Amygdala (tissue), 56 donors: ENCODE measurements around the gene BMP8B.
"Not testable (repeated sequence)": the region's sequence is repeated elsewhere in the genome, so short reads cannot be mapped to it uniquely, and the experiment has no call there.

ENCODE experiments used
- DNase-seq, 56 donors: peaks; one replicate each; lab custom pipeline; 2025; lab: John Stamatoyannopoulos, UW

Gene BMP8B

DNA sequence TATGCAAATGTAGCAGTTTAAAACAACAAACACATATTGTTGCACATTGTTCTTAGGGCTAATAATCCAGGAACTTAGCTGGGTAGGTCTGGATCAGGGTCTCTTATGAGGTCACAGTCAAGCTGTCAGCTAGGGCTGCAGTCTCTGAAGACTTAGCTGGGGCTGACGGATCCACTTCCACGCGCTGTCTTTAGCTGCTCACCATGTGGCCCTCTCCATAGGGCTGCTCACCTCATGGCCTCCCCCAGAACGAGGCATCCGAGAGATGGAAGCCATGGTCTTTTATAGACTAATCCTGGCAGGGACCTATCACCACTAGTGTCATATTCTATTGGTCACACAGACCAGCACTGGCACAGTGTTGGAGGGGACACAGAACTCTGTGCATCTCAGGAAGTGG, 8.8 kb downstream of the BMP8B start:
- DNase-seq: no peak

DNA sequence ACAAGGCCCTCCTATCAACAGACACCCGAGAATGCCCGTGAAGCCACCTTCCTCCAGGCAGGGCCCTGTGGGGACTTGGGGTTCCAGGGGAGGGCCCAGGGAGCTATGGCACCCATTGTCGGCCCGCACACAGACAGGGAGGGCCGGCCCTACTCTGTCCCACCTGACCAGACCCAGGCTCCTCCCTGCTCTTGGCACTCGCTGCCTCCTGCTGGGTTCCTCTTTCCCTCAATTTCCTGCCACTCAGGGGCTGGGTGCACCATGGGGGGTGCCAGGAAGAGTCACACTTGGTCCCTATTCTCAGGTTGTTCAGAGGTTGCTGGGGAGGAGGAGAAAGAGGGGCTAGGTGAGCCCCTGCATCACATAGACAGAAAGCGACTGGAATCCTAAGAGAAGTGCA, 9.5 kb downstream of the BMP8B start:
- DNase-seq: no peak

DNA sequence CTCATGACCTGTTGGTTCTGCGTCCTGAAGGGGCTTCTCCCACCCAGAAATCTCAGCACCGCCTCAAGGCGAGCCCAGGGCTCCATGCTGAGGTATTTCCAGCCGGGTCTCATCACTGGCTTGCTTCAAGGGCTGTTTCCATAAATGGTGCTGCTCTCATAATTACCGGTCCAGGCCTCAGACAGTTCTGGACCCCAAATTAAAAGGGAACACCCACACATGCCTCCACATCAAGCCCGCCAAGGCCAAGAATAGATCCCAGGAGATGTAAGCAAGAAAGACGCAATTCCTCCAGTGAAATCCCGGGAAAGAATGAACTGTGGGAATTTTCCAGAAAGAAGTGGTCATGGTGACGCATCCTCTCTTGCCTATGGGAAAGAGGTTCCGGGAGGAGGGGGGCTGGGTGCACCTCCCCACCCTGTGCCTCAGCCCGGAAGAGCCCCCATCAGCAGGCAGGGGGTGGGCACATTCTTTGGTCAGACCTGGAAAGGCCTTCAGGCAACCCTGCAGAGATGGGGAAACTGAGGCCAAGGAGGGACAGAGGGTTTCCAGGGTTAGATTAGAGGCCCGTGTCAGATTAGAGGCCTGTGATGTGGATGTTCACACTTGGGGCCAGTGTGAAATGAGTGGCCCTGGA, 10.1 kb downstream of the BMP8B start:
- DNase-seq: not testable (repeated sequence)

DNA sequence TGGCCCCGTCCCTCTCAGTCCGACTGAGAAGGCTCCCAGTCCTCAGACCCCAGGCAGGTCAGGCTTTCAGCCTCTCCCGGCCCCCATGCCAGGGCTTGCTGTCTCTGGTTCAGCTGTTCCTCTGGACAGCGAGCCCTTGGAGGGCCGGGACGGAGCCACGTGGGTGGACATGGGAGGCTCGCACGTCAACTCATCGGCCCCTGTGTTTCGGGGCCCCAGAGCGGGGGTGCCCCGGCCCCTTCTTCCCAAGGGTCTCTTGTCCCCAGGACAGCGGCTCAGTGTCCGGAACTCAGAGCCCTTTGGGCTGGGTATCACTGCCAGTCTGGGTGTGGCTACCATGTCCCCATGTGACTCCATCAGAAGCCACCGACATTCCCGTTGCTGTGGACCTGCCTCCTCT, 10.8 kb downstream of the BMP8B start:
- not testable (repeated sequence) for DNase-seq

DNA sequence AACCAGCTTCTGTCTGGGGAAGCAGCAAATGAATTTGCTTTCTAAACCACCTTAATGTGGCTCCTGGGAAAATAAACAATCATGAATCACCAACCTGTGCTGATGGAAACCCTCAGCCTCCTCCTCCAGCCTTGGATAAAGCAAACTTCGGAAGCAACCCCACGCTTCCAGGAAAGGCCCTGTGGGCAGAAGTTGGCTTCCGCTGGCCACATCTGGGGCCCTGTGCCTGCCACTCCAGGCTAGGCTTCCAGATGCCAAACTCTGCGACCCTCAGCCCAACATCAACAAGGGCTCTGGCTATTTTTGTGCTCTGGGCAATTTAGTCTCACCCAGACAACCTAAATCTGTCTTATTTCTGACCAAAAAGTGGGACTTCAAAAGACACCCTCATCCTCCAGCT, 11.4 kb downstream of the BMP8B start:
- no peak for DNase-seq

DNA sequence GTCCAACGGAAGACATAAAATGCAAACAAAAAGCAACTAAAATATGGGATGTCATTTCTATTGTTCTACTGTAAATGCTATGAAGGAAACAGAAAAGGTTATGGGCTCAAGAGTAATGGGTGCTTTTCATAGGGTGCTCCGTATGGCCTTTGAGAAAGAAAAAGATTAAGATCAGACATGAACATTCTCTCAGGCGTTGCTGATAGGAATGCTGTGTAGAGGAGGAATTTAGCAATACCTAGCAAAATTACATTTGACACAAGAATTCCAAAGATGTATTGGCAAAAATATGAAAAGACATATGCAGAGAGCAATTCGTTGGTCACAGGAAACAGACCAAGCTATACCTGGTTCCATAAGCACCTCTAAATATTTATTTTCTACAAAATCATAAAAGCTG, 11.8 kb downstream of the BMP8B start:
- DNase-seq: no peak

DNA sequence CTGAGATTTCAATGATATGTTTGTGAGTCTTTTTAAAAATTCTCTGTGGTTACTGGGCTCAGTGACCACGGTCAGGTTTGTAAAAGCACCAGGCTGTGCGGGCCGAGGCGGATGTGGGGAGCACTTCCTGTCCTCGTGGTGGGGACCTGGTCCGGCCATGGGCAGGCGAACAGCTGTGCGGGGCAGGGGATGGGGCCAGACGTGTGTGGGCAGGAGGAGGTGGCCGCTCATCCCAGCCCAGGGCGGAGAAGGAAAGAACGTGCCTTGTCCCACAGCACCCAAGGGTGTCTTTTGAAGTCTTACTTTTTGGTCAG, 12.3 kb downstream of the BMP8B start:
- peak in 3 of 56 donors; percentile 8 to 28 (median 12) for DNase-seq

DNA sequence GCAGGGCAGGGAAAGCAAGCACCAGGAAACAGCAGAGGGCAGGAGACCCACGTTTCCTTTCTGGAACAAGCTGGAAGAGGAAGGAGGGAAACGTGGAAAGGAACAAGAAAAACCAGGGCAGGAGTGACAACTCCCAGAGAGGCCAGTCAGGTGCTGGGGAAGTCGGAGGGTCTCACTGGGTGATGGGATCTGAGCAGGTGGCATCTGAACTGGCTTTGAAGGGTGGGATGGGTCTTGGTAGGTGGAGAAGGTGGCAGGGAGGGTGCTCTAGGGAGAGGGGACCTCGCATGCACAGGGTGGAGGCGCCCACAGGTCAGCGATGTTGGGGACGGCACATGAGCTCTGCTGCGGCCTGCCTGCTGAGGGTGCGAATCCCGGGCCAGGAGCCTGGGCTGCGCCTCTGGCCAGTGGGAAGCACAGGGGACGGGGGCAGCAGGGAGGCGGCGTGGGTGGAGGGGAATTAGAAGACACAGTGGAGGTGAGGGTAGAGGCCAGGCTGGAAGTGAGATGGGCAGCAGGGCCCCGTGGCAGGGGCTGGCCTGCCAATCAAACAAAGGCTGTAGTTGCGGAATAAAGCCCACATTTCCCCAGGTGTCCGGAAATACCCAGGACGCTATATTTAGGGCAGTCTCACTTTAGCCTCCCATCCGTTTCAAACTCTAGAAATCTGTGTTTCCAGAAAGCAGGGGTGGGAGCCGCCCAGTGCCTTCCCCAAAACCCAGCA, 12.8 kb downstream of the BMP8B start:
- not testable (repeated sequence) for DNase-seq

DNA sequence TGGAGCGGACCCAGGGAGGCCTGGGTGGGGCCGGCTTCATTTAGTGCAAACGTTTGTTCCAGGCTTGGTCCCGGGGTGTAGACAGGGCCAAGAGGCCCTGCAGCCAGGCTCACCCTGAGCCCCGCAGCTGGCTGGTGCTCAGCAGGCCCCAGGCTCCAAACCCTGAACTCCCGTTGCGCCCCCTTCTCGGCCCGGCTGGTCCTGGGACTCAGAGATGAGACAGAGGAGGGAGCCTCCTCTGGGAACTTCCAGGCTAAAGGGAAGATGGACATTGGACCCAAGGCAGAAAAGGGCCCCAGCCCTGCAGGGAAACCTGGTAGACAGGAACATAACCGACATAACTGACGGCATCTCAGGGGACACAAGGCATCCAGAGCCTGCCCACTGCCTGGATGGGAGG, 13.5 kb downstream of the BMP8B start:
- DNase-seq: not testable (repeated sequence)

DNA sequence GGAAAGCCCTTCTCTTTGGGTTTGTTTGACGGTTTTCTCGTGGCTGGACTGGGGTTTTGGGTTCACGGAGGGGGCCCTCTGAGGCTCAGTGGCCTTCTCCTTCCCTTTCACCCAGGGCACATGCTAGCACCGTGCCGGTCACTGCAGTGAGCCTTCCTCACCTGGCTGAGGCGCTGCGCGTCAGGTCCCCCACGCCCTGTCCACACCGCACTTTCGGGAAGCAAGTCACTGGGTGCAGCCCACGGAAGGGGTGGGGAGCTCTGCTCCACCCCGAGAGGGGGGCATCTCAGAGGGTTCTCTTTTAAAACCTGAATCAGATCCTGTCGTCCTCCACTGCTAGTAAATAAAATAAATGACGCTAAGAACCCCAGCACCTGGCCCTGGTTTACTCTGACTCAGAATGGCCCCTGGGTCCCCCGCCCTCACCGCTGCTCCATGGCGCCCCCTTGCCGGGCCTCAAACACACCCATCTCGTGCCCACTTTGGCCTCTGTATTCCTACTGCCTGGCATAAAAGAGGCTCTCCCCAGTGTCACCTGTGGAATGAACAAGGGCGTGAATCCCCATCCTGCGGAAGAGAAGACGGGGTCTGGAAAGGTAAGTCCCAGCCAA, 15.2 kb downstream of the BMP8B start:
- not testable (repeated sequence) for DNase-seq

DNA sequence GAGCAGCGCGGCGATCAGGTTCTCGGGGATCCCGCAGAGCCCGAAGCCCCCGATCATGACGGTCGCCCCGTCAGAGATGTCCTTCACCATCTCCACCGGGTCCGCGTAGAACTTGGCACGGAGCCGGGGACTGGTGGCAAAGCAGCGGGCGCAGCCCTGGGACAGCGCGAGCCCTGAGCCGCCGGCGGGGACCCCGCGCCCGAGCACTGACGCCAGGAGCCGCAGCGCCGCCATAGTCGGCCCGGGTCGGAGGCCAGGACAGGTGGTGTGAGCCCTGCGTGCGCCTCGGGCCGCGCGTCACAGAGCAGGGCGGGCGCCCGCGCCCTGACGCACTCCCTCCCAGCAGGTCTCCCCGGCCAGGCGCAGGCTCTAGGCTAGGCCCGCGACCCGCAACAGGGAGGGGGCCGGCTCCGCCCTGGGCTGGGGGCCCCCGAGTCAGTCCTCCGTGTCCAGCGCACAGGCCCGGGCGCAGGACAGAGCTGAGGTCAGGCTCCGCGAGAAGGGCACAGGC, 17.6 kb downstream of the BMP8B start, which contains the start of gene OXCT2:
Gene OXCT2, minus strand, starts transcription at position 327 of the 511 bp plus-strand sequence. Its CDS starts 93 bp downstream, at position 234.
- not testable (repeated sequence) for DNase-seq

DNA sequence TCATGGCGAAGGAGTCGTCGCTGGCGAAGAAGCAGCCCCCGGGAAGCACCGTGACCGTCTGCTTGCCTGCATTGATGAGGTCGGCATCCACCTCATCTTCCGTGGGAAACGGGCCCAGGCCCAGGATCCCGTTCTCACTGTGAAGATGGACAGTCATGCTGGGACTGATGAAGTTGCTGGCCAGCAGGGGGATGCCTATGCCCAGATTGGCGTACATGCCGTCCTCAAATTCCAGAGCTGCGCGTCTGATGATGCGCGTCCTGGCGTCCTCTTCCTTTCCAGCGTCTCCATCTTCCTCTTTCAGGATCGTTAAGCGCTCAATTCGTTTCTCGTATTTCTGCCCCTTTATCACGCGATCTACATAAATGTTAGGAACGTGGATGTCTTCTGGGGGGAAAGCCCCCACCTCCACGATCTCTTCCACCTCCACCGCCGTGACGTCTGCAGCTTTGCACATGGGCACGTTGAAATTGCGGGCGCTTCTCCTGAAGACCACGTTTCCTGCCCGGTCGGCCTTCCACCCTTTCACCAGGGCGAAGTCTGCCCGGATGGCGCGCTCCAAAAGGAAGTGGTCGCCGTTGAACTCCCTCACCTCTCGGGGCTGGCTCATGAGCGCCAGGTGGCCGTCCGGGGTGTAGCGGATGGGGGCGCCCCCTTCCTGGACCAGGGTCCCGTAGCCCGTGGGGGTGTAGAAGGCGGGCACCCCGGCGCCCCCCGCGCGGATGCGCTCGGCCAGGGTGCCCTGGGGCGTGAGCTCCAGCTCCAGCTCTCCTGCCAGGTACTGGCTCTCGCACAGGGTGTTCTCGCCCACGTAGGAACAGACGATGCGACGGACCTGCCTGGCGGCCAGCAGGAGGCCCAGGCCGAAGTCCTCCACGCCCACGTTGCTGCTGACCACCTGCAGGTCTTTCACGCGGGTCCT, 18.3 kb downstream of the BMP8B start:
- DNase-seq: peak in 1 of 56 donors; percentile 9

DNA sequence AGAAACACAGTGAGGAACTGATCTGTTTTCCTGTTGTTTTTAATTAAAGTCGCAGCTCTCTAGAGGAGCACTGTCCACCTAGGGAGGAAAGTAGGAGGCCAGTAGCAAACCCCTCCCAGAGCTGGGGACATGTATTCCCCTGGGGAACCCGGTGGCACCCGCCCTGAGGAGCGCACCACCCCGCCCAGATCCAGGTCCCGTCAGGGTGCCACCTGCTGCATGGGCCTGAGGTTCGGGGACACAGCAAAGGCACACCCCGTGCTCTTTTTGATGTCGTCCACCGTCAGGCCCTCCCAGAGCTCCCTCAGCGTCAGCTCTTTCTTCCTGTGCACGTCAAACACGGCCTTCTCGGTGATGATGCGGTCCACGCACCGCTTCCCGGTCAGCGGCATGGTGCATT, 19.2 kb downstream of the BMP8B start:
- not testable (repeated sequence) for DNase-seq

DNA sequence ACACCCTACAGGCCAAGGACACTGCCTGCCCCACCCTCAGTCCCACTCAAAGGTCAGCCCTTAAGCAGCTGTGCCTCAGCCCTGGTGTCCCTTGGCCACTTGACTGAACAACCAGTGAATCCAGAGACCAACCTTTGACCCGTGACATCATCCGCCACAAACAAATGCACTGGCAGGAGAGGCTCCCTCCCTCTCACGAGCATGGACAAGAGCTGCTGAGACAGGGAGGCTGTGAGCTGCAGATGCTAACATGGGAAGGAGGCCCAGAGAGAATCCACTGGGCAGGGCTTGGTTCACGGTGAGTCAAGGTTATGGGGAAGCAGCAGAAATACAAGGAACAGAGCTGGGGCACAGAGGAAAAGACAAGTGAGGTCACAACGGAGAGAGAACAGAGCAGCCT, 22.2 kb downstream of the BMP8B start:
- not testable (repeated sequence) for DNase-seq

DNA sequence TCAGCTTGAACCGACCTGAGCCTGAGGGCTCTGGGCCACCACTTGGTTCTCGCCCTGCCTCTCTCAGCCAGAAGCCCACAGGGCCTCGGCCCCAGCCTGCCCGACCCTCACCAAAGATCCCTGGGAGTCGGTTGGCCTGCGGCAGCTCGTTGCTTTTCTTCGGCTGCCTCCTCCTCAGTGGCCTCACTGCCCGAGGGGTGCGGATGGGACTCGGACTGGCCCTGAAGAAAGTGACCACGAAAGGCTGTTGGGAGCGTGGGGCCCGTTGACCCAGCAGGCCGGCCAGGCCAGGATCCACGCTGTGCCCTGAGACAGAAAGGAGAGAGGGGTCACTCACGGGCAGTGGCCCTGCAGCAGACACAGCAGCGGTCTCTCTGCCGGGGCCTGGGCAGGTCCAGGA, 24.2 kb downstream of the BMP8B start:
- DNase-seq: not testable (repeated sequence)

DNA sequence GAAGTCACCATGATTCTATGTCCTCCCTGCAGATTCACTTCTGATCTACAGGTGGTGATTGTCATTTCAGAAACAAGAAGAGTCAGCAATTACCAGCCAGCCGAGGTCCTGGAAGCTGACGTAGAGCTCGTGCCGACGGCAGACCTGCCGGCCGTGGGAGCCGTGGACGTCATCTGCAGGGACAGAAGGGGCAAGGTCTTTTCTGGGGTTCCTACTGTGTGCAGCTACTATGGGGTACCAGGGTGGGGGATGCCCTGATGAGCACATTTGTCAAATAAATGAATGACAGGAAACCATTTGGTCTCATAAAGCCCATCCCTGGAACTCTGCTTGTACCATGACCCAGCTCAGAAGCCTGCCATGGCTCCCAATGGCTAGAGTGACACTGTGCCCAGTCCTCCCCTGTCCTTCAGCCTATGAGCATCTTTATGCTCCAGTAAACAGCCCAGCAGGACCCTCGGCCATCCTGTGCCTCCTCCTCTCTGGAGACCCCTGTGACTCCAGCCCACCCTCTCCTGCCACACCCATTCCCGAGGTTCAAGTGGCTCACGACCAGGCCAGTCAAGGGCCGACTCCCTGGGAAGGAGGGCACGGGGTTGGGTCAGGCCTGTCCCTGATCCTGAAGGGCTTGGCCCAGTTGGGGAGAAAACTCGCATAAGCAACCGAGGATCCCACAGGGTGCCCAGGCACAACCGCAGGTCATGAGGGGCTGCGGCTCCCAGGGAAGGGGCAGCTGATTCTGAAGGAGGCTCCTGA, 24.9 kb downstream of the BMP8B start:
- not testable (repeated sequence) for DNase-seq

DNA sequence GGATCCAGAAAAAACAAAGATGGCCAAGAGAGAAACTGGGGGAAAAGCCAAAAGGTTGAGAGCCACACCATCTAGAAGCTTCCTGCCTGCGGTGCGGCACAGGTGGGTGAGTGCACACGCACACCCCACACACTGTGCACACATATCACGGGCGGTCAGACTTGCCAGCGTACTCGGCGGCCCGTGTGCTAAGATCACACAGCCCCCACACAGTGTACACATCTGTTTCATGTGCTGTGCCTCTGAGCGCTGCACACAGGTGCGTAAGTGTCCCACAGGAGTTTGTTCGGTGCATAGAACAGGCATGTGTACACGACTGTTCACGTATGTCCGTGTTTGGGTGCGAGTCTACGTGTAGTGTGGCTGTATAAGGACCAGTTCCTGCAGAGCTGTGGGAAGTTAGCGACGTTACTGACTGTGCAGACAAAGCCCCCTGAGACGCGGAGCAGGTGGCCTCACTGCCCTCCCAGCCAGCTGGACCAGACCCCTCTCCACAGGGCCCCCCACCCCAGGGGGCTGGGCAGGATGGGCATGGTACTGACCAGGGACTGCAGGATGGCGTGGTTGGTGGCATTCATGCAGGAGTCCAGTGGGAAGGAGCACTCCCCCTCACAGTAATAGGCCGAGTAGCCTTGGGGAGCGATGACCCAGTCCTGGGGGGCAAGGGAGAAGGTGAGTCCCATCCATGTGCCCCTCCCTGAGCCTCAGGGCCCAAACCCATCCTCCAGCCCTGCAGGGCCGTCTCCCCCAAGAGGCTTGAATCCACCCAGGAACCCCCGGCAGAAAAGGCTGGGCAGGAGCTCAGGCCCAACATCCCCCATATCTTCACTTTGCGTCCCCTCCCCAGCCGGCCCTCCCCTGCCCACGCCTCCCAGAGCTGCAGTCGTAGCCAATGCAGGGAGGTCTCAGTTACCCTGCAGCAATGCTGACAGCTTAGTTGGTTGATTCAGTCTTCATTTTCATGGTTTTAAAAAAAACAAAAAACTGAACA, 25.8 kb downstream of the BMP8B start:
- DNase-seq: no peak

DNA sequence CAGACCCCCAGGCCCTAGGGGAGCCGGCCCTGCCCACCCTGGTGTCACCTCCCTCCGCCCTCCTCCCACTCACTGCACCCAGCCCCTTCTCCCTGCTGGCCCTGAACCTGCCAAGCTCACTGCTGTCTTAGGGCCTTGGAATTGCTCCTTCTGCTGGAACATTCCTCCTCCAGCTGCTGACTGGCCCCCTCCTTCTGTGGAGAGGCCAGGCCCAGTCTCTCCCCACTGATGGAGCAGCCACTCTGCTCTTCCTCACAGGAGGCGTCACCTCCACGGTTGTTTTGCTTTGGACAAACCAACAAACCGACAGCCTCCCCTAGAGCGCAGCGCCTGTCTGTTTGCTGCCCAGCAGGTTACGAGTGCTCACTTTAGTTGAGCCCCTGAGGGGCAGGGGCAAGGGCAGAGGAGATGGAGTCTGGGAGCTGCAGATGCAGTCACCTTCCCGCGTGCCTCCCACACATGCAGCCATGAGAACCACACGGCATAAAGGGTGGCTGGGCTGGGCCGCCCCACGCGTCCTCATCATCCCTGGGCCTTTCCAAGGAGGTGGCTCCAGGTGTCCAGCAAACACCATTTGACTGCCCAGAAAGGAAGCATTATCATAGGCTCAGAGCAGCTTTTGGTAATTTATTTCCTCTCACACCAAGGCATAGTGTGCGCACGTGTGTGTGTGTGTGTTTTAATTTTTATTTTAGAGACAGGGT, 27.0 kb downstream of the BMP8B start:
- DNase-seq: no peak
